ENCODE data around the gene PRR36. TPM values are rescaled to one million over a fixed set of nuclear protein-coding genes. Genes with fewer than 3 reads are reported as not detected.

PRR36 gene
- total RNA-seq, 1 donor, result not detected

- H3K4me3 ChIP-seq (ENCODE audit: insufficient read depth, low read length), result no peak overlapping the region
- H3K36me3 ChIP-seq (ENCODE audit: insufficient read depth, low read length), result peaks cover 6% of the 10 kb centered on the region
- peaks cover 49% of the 10 kb centered on the region for H3K79me2 ChIP-seq (ENCODE audit: insufficient read depth, low read length)
- no peaks in the 10 kb centered on the region for H3K27me3 ChIP-seq (ENCODE audit: insufficient read depth, low read length)
- H3K9me3 ChIP-seq (ENCODE audit: low read depth, low read length), result no peaks in the 10 kb centered on the region
- no peak overlapping the region for H3K4me2 ChIP-seq (ENCODE audit: insufficient read depth, low read length)
- no peak overlapping the region for H2AFZ ChIP-seq (ENCODE audit: low read length)
- peaks cover 16% of the 10 kb centered on the region for H3K4me1 ChIP-seq (ENCODE audit: insufficient read depth, low read length)
- H4K20me1 ChIP-seq (ENCODE audit: insufficient read depth, low read length), result peaks cover 38% of the 10 kb centered on the region
- DNase-seq (ENCODE audit: insufficient read length, low spot score, missing footprints), result peak; percentile 69
- no peak overlapping the region for H3K27ac ChIP-seq (ENCODE audit: low read depth, low read length)
- TF ChIP-seq CTCF (IDR thresholded peaks at IDR 0.05; ENCODE audit: extremely low read depth, low read depth, low read length), result no peak
These were observed 31.7 kb upstream of the PRR36 start for GRCh38 chr19:7905859-7906258.

- Histone ChIP-seq H3K27ac (ENCODE audit: low read depth, low read length) (peak overlapping the region; percentile 80), H3K9me3 (ENCODE audit: low read depth, low read length) (no peaks in the 10 kb centered on the region), H2AFZ (ENCODE audit: low read length) (no peak overlapping the region), H3K4me2 (ENCODE audit: insufficient read depth, low read length) (peak overlapping the region; percentile 98), H3K4me3 (ENCODE audit: insufficient read depth, low read length) (peak overlapping the region; percentile 94), H3K79me2 (ENCODE audit: insufficient read depth, low read length) (peaks cover 49% of the 10 kb centered on the region), H3K36me3 (ENCODE audit: insufficient read depth, low read length) (peaks cover 2% of the 10 kb centered on the region), H3K27me3 (ENCODE audit: insufficient read depth, low read length) (no peaks in the 10 kb centered on the region), H3K4me1 (ENCODE audit: insufficient read depth, low read length) (peaks cover 16% of the 10 kb centered on the region), H4K20me1 (ENCODE audit: insufficient read depth, low read length) (peaks cover 36% of the 10 kb centered on the region)
- peak; percentile 42 for DNase-seq (ENCODE audit: insufficient read length, low spot score, missing footprints)
- no peak for TF ChIP-seq CTCF (IDR thresholded peaks at IDR 0.05; ENCODE audit: extremely low read depth, low read depth, low read length)
These were observed 31.1 kb upstream of the PRR36 start for GRCh38 chr19:7905268-7905667.

DNA sequence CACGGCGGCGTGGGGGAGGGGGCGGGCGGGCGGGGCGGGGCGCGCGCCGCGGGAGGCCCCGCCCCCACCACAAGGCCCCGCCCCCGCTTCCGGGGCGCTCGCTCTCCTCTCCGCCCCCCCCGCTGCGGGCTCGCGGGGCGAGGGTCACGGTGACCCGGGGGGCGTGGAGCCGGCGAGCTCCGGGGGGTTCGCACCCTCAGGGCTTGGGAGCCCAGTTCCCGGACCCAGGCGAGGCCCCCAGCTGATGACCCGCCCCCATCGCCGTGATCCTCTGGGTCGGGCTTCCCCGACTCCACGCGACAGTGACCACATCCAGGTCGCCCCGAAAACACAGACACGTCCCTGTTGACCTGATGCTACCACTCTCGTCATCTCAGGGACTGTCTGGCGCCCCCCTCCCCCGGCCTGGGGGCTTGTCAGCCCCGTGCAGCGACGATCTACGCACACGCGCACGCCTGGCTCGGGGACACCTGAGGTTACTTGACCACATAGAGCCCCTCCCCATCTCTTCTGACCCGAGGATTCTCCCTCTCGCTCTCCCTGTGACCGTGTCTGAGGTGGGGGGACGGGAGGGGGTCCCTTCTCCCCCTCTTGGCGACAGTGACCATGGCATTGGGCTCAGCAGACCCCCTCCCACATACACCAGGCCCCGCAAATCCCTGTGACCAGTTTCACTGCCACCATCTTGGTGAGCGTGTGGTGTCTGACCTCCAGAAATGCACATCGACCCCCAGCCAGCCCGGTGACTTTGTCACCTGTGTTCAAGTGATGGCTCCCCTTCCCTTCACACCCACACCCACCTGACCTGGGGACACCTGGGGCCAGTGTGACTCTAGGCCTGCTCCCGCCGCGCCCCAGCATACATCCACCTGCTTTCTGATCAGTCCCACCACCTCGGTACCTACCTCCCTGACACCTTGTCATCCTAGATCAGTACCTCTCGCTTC, 30.2 kb upstream of the PRR36 start:
- Histone ChIP-seq H3K36me3 (ENCODE audit: insufficient read depth, low read length) (peaks cover under 1% of the 10 kb centered on the region), H2AFZ (ENCODE audit: low read length) (peak overlapping the region; percentile 70), H3K4me2 (ENCODE audit: insufficient read depth, low read length) (peak overlapping the region; percentile 98), H3K4me3 (ENCODE audit: insufficient read depth, low read length) (peak overlapping the region; percentile 94), H3K27ac (ENCODE audit: low read depth, low read length) (peak overlapping the region; percentile 80), H3K27me3 (ENCODE audit: insufficient read depth, low read length) (no peaks in the 10 kb centered on the region), H3K9me3 (ENCODE audit: low read depth, low read length) (no peaks in the 10 kb centered on the region), H3K79me2 (ENCODE audit: insufficient read depth, low read length) (peaks cover 49% of the 10 kb centered on the region), H4K20me1 (ENCODE audit: insufficient read depth, low read length) (peaks cover 34% of the 10 kb centered on the region), H3K4me1 (ENCODE audit: insufficient read depth, low read length) (peaks cover 16% of the 10 kb centered on the region)
- no peak for TF ChIP-seq CTCF (IDR thresholded peaks at IDR 0.05; ENCODE audit: extremely low read depth, low read depth, low read length)
- peak; percentile 96 for DNase-seq (ENCODE audit: insufficient read length, low spot score, missing footprints)
